HCT116 (cell line): Measurements from ENCODE around the gene NSMF. TPM values are rescaled to one million over a fixed set of nuclear protein-coding genes. Genes with fewer than 3 reads are reported as not detected.

ENCODE experiments used
- ATAC-seq: fragments of 200-7000 bp; cut with Tn5 transposase; 2 replicates; pipeline ENCODE4 v1.9.1; 2020; ENCODE audit warnings: mild to moderate bottlenecking, moderate library complexity
- BruUV-seq: library from RNA; stranded (reverse); fragments of 400-500 nt; replicated peaks from 2 replicates; lab custom pipeline; 2021; lab: Mats Ljungman, UMichigan
- CTCF ChIA-PET: fragments of 300-600 bp; sonication (Branson Sonifier 250); formaldehyde crosslinking; loops from one replicate; lab custom pipeline; 2021; ENCODE audit warnings: antibody characterized with exemption; lab: Charles Lee
- POLR2A ChIA-PET: fragments of 300-600, 350-600 bp; sonication (Branson Sonifier 250); formaldehyde crosslinking; loops from one replicate; lab custom pipeline; 2021; ENCODE audit warnings: antibody characterized with exemption; lab: Charles Lee
- RAD21 ChIA-PET, 2 experiments: fragments of 300-600 bp; sonication (Branson Sonifier 250); formaldehyde crosslinking; loops; one replicate each; lab custom pipeline; 2023; ENCODE audit warnings: low total read pairs in 2 of 2; ENCODE audit not compliant: uncharacterized antibody in 2 of 2, unreplicated experiment in 2 of 2, low non-redundant PET in 1 of 2; lab: Charles Lee
- DNase-seq: peaks from one replicate; pipeline ENCODE4 v3.0.0-alpha.2; 2010; ENCODE audit warnings: low read depth, low spot score
- H2AFZ ChIP-seq: fragments of 200-600 bp; shearing (Covaris generic), sonication (generic); 2 replicates; pipeline ENCODE4 v1.6.1; 2017; ENCODE audit warnings: low read depth, mixed run types, mixed read lengths, antibody characterized with exemption, low read length; ENCODE audit not compliant: poor library complexity, severe bottlenecking
- H3K27ac ChIP-seq: 2 replicates; pipeline ENCODE4 v1.5.1; 2012; ENCODE audit warnings: low read depth, low read length
- H3K27me3 ChIP-seq: fragments of 200-600 bp; sonication (generic); 2 replicates; pipeline ENCODE4 v1.6.1; 2016; ENCODE audit warnings: mixed run types, low read length, mixed read lengths; ENCODE audit not compliant: insufficient read depth
- H3K36me3 ChIP-seq, 2 experiments: fragments of 200-500 bp in 1 of 2; fragments of 200-600 bp in 1 of 2; sonication (Bioruptor generic) in 1 of 2; sonication (generic) in 1 of 2; 2 replicates each; pipeline versions ENCODE4 v1.5.1 to v1.6.1; 2014 to 2016; ENCODE audit warnings: low read length in 2 of 2, inconsistent platforms in 1 of 2, mixed read lengths in 1 of 2, mixed run types in 1 of 2; ENCODE audit not compliant: insufficient read depth in 2 of 2, control insufficient read depth in 1 of 2
- H3K4me1 ChIP-seq, 2 experiments: fragments of 200-600 bp in 1 of 2; sonication (generic) in 1 of 2; 2 replicates each; pipeline versions ENCODE4 v1.5.1 to v1.6.1; 2012 to 2017; ENCODE audit warnings: low read length in 2 of 2, inconsistent platforms in 1 of 2, mild to moderate bottlenecking in 1 of 2, mixed read lengths in 1 of 2, mixed run types in 1 of 2, moderate library complexity in 1 of 2; ENCODE audit not compliant: insufficient read depth in 2 of 2, control insufficient read depth in 1 of 2
- H3K4me2 ChIP-seq: fragments of 200-600 bp; sonication (generic); 2 replicates; pipeline ENCODE4 v1.6.1; 2017; ENCODE audit warnings: mixed run types, low read length, mixed read lengths
- H3K4me3 ChIP-seq, 2 experiments: fragments of 200-600 bp in 1 of 2; sonication (generic) in 1 of 2; replicated peaks in 1 of 2; 2 replicates each; pipeline ENCODE4 v1.5.1; 2011 to 2016; ENCODE audit warnings: low read length in 2 of 2, control low read depth in 1 of 2, low read depth in 1 of 2, mild to moderate bottlenecking in 1 of 2, mixed read lengths in 1 of 2, mixed run types in 1 of 2
- H3K79me2 ChIP-seq: fragments of 200-600 bp; sonication (generic); 2 replicates; pipeline ENCODE4 v1.6.1; 2017; ENCODE audit warnings: mild to moderate bottlenecking, mixed run types, low read length, moderate library complexity, mixed read lengths; ENCODE audit not compliant: insufficient read depth
- H3K9ac ChIP-seq: fragments of 200-600 bp; sonication (generic); 2 replicates; pipeline ENCODE4 v1.6.1; 2016; ENCODE audit warnings: low read length, mixed read lengths
- H3K9me2 ChIP-seq: fragments of 200-600 bp; sonication (generic), shearing (Covaris generic); 2 replicates; pipeline ENCODE4 v1.6.1; 2017; ENCODE audit warnings: mixed run types, mild to moderate bottlenecking, moderate library complexity; ENCODE audit not compliant: insufficient read depth
- H3K9me3 ChIP-seq, 2 experiments: fragments of 200-500 bp in 1 of 2; fragments of 200-600 bp in 1 of 2; sonication (Bioruptor generic) in 1 of 2; sonication (generic) in 1 of 2; 2 replicates each; pipeline ENCODE4 v1.6.1; 2014 to 2017; ENCODE audit warnings: low read length in 2 of 2, mixed read lengths in 2 of 2, inconsistent platforms in 1 of 2, low read depth in 1 of 2, mild to moderate bottlenecking in 1 of 2, mixed run types in 1 of 2, moderate library complexity in 1 of 2; ENCODE audit not compliant: control insufficient read depth in 1 of 2, insufficient read depth in 1 of 2
- H4K20me1 ChIP-seq: fragments of 200-600 bp; sonication (generic), shearing (Covaris generic); 2 replicates; pipeline ENCODE4 v1.6.1; 2017; ENCODE audit warnings: mixed run types, mild to moderate bottlenecking, moderate library complexity; ENCODE audit not compliant: insufficient read depth
- CBX3 ChIP-seq: IDR thresholded peaks from 2 replicates; pipeline ENCODE4 v1.6.1; 2012; ENCODE audit warnings: low read depth
- CEBPB ChIP-seq: IDR thresholded peaks from 2 replicates; pipeline ENCODE4 v1.6.1; 2012; ENCODE audit warnings: low read depth
- CTCF ChIP-seq, 3 experiments: fragments of 200-600 bp in 1 of 3; sonication (generic) in 1 of 3; IDR thresholded peaks in 2 of 3; conservative IDR thresholded peaks in 1 of 3; 2 replicates each; pipeline ENCODE4 v1.5.1; 2012 to 2017; ENCODE audit warnings: low read depth in 2 of 3, low read length in 2 of 3, antibody characterized with exemption in 1 of 3, borderline replicate concordance in 1 of 3, control low read depth in 1 of 3, mild to moderate bottlenecking in 1 of 3, mixed read lengths in 1 of 3, mixed run types in 1 of 3, moderate library complexity in 1 of 3; ENCODE audit not compliant: insufficient read depth in 1 of 3
- EGR1 ChIP-seq: IDR thresholded peaks from 2 replicates; pipeline ENCODE4 v1.6.1; 2012; ENCODE audit warnings: low read depth
- EZH2 ChIP-seq: fragments of 200-600 bp; sonication (generic); IDR thresholded peaks from 2 replicates; pipeline ENCODE4 v1.6.1; 2017; ENCODE audit warnings: antibody characterized with exemption, mixed run types
- EZH2phosphoT487 ChIP-seq: fragments of 200-600 bp; IDR thresholded peaks from 2 replicates; pipeline ENCODE4 v1.6.1; 2018; ENCODE audit warnings: antibody characterized with exemption, borderline replicate concordance
- FOSL1 ChIP-seq: IDR thresholded peaks from 2 replicates; pipeline ENCODE4 v1.6.1; 2012; ENCODE audit warnings: low read depth
- MAX ChIP-seq: IDR thresholded peaks from 2 replicates; pipeline ENCODE4 v1.6.1; 2012
- POLR2A ChIP-seq: IDR thresholded peaks from 2 replicates; pipeline ENCODE4 v1.7.0; 2011; ENCODE audit warnings: borderline replicate concordance; ENCODE audit not compliant: insufficient read depth, insufficient read length; ENCODE audit errors: extremely low read depth
- POLR2AphosphoS5 ChIP-seq: IDR thresholded peaks from 2 replicates; pipeline ENCODE4 v1.6.1; 2011; ENCODE audit warnings: mild to moderate bottlenecking, low read depth, low read length, moderate library complexity
- RAD21 ChIP-seq: IDR thresholded peaks from 2 replicates; pipeline ENCODE4 v1.6.1; 2012; ENCODE audit warnings: low read depth, mild to moderate bottlenecking
- SIN3A ChIP-seq: IDR thresholded peaks from 2 replicates; pipeline ENCODE4 v1.6.1; 2012; ENCODE audit warnings: low read depth
- SP1 ChIP-seq: IDR thresholded peaks from 2 replicates; pipeline ENCODE4 v1.6.1; 2012; ENCODE audit warnings: low read depth
- TCF7L2 ChIP-seq: IDR thresholded peaks from 2 replicates; pipeline ENCODE4 v1.7.0; 2011; ENCODE audit warnings: borderline replicate concordance, inconsistent platforms; ENCODE audit not compliant: insufficient read depth, insufficient read length; ENCODE audit errors: extremely low read depth
- YY1 ChIP-seq: IDR thresholded peaks from 2 replicates; pipeline ENCODE4 v1.6.1; 2011; ENCODE audit warnings: low read length, low read depth, moderate library complexity, mild to moderate bottlenecking; ENCODE audit not compliant: insufficient replicate concordance; ENCODE audit errors: extremely low read depth
- ZBTB33 ChIP-seq: IDR thresholded peaks from 2 replicates; pipeline ENCODE4 v1.6.1; 2011; ENCODE audit warnings: mild to moderate bottlenecking, low read length, moderate library complexity; ENCODE audit not compliant: insufficient replicate concordance; ENCODE audit errors: extremely low read depth
- ZFX ChIP-seq: fragments of 450-650 bp; IDR thresholded peaks from 2 replicates; pipeline ENCODE4 v1.6.1; 2017
- ZNF274 ChIP-seq: fragments of 200-500 bp; sonication (Bioruptor generic); IDR thresholded peaks from 2 replicates; pipeline ENCODE4 v1.6.1; 2014; ENCODE audit warnings: mild to moderate bottlenecking, low read depth, low read length, inconsistent platforms
- intact Hi-C: fragments of 100-400 bp; cut with micrococcal nuclease; formaldehyde crosslinking; loops from 2 replicates; pipeline ENCODE4 v1.10.0; 2022
- total RNA-seq: library from RNA; stranded (reverse); gene quantifications from one replicate; pipeline ENCODE4 v1.2.1, GENCODE V29; 2021; ENCODE audit not compliant: unreplicated experiment

The NSMF gene
- total RNA-seq, 1 experiment from 2014 or later, result 81.9 TPM

GRCh38 chr9:137462396-137462985 lies 3.4 kb upstream of the NSMF start:
- no peak for TF ChIP-seq SP1
- TF ChIP-seq ZBTB33, result no peak
- no peak for TF ChIP-seq ZFX
- no peak for TF ChIP-seq EZH2
- TF ChIP-seq CEBPB, result no peak
- no peak for TF ChIP-seq POLR2AphosphoS5
- TF ChIP-seq FOSL1, result no peak
- TF ChIP-seq MAX, result no peak
- no peak for TF ChIP-seq YY1
- no peak for TF ChIP-seq SIN3A
- no peak for TF ChIP-seq RAD21
- no peak for TF ChIP-seq CTCF (IDR thresholded peaks at IDR 0.05 in 2 of 3, conservative IDR thresholded peaks at IDR 0.05 in 1 of 3; ENCODE audit: borderline replicate concordance in 1 of 3, insufficient read depth in 1 of 3, low read depth in 2 of 3, low read length in 2 of 3)
- TF ChIP-seq TCF7L2, result no peak
- TF ChIP-seq CBX3, result no peak
- no peak for TF ChIP-seq EZH2phosphoT487
- TF ChIP-seq ZNF274, result no peak
- TF ChIP-seq EGR1, result no peak
- TF ChIP-seq POLR2A, result no peak
- H3K4me2 ChIP-seq, result peak overlapping the region; percentile 65
- ATAC-seq (no peak), DNase-seq (no peak)
- no peaks in the 10 kb centered on the region for H4K20me1 ChIP-seq
- peaks cover 0 to 2% of the 10 kb centered on the region in 2 experiments; a peak in 1 of 4 replicates for H3K36me3 ChIP-seq
- no peaks in the 10 kb centered on the region for H3K9me3 ChIP-seq
- 0 out of 2 replicates have a peak overlapping the region, but pooled peaks have one; percentile 4 for H3K9ac ChIP-seq
- H3K9me2 ChIP-seq, result no peaks in the 10 kb centered on the region
- peaks cover 14% of the 10 kb centered on the region for H3K79me2 ChIP-seq
- CTCF ChIA-PET, result no interaction called here
- H3K27ac ChIP-seq, result no peak overlapping the region; the same call in 1 of the 2 replicates
- BruUV-seq, result no TSS peak
- H2AFZ ChIP-seq, result no peak overlapping the region
- peaks cover 19 to 37% of the 10 kb centered on the region in 2 experiments for H3K4me1 ChIP-seq
- RAD21 ChIA-PET, result no interaction called here
- intact Hi-C loops, result no loop called here
- POLR2A ChIA-PET, result no interaction called here
- no peak overlapping the region for H3K4me3 ChIP-seq
- H3K27me3 ChIP-seq, result no peaks in the 10 kb centered on the region
